Large intestine (tissue), 3 donors: ENCODE data around the gene CAP2. TPM values are rescaled to one million over a fixed set of nuclear protein-coding genes. Genes with fewer than 3 reads are reported as not detected.

Experiments used
- DNase-seq, 2 donors: peaks; one replicate each; pipeline versions ENCODE4 v3.0.0 to v3.0.0-alpha.2; 2013
- H3K27ac ChIP-seq: one replicate; pipeline ENCODE4 v1.5.1; 2013; ENCODE audit warnings: low read length
- H3K27me3 ChIP-seq: 2 replicates; pipeline ENCODE4 v1.6.1; 2013; ENCODE audit warnings: low read length; ENCODE audit not compliant: control insufficient read depth, insufficient read depth
- H3K36me3 ChIP-seq: 2 replicates; pipeline ENCODE4 v1.6.1; 2013; ENCODE audit warnings: low read length; ENCODE audit not compliant: control insufficient read depth, insufficient read depth
- H3K4me1 ChIP-seq: one replicate; pipeline ENCODE4 v1.6.1; 2013; ENCODE audit warnings: low read length; ENCODE audit not compliant: control insufficient read depth, insufficient read depth
- H3K4me3 ChIP-seq: one replicate; pipeline ENCODE4 v1.5.1; 2013; ENCODE audit warnings: low read length
- H3K9me3 ChIP-seq: one replicate; pipeline ENCODE4 v1.6.1; 2013; ENCODE audit warnings: mild to moderate bottlenecking, low read depth, low read length, moderate library complexity; ENCODE audit not compliant: control insufficient read depth
- WGBS: methylation state at CpG from one replicate; pipeline ENCODE4 v1.1.5; 2013; ENCODE audit warnings: low lambda C conversion rate; ENCODE audit not compliant: insufficient coverage; 5-methylcytosine and 5-hydroxymethylcytosine counted together
- polyA plus RNA-seq: library from polyadenylated mRNA; unstranded; fragments of 120-200 nt; gene quantifications from one replicate; pipeline ENCODE4 v1.2.1, GENCODE V29; 2013

The CAP2 gene
- polyA plus RNA-seq, 1 donor = 11.2 TPM

DNA sequence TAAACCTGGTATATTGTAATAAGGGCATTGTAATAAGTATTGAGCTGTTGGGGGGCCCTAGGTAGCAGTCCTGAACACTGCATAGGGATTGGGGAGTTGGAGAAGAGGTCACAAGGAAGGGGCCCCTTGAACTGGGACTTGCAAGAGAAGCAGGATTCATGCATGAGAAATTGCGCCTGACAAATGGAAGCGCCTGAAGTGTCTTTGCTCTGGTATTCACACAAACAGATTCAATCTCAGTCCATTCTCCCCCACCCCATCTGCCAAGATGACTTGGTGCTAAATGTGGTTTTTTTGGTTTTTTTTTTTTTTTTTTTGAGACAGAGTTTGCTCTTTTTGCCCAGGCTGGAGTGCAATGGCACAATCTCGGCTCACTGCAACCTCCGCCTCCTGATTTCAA, 87.1 kb downstream of the CAP2 start:
- Histone ChIP-seq H3K27ac (no peak overlapping the region), H3K27me3 (no peaks in the 10 kb centered on the region), H3K4me1 (no peaks in the 10 kb centered on the region), H3K36me3 (no peaks in the 10 kb centered on the region), H3K4me3 (no peak overlapping the region), H3K9me3 (no peaks in the 10 kb centered on the region)
- no CpG with 5 or more reads among the region's 4 CpGs for WGBS
- DNase-seq = no peak

DNA sequence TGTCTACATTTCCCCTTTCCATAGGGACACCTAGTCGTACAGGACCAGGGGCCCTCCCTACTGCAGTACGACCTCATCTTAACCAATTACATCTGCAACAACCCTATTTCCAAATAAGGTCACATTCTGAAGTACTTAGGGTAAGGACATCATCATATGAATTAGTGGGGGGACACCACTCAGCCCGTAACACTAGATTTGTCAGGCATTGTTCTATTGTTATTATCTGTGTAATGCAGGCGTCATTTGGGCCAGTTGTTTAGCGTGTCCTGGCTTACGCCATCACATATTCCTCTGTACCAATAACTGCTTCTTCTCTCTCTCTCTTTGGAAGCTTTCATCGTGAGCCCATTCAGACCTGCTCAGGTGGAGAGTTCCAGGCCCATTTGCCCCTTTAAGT, 89.3 kb downstream of the CAP2 start:
- Histone ChIP-seq H3K36me3 (no peaks in the 10 kb centered on the region), H3K4me1 (no peaks in the 10 kb centered on the region), H3K9me3 (no peaks in the 10 kb centered on the region), H3K27me3 (no peaks in the 10 kb centered on the region), H3K27ac (no peak overlapping the region), H3K4me3 (no peak overlapping the region)
- DNase-seq = no peak
- WGBS = no CpG with 5 or more reads among the region's 7 CpGs

DNA sequence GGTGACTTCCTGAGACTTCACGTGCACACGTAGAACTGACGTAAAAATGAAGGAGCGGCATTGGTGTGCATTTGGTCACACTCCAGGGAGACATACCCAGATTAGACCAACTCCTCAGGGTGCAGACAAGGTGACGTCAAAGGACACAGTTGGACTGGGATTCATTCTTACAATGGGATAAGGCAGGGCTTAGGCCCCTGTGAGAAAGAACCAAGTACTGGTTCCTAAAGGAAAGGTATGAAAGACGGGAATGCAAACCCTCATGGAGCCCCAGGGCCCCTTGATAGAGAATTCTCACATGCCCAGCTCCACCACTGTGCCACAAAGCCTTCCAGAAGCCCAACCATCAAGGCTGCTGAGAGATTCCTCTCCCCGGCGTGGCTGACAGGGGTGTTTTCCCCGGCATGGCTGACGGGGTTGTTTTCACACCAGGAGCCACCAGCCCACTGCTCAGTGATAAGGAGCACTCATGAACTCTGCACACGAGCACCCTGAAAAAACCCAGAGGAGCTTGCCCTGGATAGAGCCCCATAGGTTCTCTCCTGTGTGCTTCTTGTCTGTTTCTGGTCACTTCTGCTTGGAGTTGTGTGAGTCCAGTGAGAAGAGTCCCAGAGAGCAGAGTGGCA, 90.1 kb downstream of the CAP2 start:
- H3K9me3 ChIP-seq = no peaks in the 10 kb centered on the region
- no peak overlapping the region for H3K27ac ChIP-seq
- no CpG with 5 or more reads among the region's 11 CpGs for WGBS

DNA sequence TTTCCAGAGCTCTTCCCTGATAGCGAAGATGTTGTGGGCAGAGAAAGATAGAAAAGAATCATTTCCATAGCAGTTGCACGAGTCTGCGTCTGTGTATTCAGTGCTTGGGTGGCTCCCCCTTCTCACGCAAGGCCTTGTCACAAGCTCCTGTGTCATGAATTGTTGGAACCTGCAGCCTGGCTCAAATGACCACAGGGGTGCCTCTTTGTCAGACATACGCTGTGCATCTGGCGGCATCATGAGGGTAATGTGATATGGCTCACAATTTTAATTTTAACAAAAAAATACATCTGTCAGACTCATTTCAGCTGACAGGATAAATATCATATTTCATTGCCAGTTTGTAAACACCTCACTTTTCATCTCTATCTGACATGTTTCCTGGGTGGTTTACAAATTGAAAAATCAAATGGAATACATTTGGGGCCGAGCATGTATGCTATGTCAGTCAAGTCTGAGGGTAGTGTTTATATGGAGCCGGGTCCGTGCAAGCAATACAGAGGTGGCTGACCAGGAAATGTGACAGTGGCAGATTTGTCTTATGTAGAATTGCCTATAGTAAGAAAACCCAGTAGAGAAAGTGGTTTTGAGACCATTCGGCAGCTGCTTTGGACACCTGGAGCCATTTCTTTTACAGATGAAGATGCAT, 90.9 kb downstream of the CAP2 start:
- Histone ChIP-seq H3K27ac (no peak overlapping the region), H3K4me3 (no peak overlapping the region)
- 88% methylated on average over 3 of the region's 10 CpGs for WGBS

More for the DNA sequence above, 90.1 kb downstream of the CAP2 start:
- Histone ChIP-seq H3K36me3 (no peaks in the 10 kb centered on the region), H3K27me3 (no peaks in the 10 kb centered on the region), H3K4me1 (no peaks in the 10 kb centered on the region), H3K4me3 (no peak overlapping the region)
- DNase-seq = no peak

DNA sequence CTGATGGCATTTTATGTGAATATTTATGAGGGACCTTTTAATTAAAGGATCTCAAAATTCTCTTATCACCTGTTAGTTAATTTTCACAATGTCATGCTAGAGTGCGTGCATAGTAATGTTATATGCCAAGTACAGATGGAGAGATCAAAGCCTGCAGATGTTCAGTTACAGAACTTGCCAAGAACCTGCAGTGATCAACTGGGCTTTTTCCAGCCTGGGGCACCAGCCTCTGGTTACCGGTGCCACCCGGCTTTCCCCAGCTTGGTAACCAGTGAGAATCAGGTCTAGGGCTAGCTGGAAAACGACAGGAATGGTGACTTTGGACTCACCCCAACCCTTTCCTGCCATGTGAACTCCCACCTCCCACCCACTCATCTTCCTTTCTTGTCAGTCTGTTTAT, 91.8 kb downstream of the CAP2 start:
- H3K27ac ChIP-seq = no peak overlapping the region
- H3K9me3 ChIP-seq = no peaks in the 10 kb centered on the region
- no peak overlapping the region for H3K4me3 ChIP-seq
- no peaks in the 10 kb centered on the region for H3K36me3 ChIP-seq
- no peak for DNase-seq
- H3K4me1 ChIP-seq = no peaks in the 10 kb centered on the region
- H3K27me3 ChIP-seq = no peaks in the 10 kb centered on the region
- no CpG with 5 or more reads among the region's 4 CpGs for WGBS

More for the DNA sequence above, 90.9 kb downstream of the CAP2 start:
- Histone ChIP-seq H3K27me3 (no peaks in the 10 kb centered on the region), H3K36me3 (no peaks in the 10 kb centered on the region), H3K9me3 (no peaks in the 10 kb centered on the region), H3K4me1 (no peaks in the 10 kb centered on the region)
- DNase-seq = no peak

DNA sequence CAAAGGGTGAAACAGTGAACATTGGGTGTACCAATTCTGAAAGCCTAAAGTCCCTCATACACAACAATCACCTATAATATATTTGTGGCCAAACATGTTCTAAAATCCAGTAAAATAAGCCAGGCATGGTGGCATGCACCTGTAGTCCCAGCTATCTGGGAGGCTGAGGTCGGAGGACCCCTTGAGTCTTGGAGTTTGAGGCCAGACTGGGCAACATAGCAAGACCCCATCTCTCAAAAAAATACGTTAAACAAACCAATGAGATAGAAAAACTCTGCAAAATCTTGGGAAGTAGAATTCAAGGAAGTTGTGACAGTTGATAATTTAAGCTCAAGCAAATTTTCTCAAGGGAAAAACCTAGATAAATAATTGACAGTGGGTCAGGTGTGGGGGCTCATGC, 92.6 kb downstream of the CAP2 start:
- no peak for DNase-seq
- 100% methylated on average over 2 of the region's 2 CpGs for WGBS
- no peak overlapping the region for H3K27ac ChIP-seq

DNA sequence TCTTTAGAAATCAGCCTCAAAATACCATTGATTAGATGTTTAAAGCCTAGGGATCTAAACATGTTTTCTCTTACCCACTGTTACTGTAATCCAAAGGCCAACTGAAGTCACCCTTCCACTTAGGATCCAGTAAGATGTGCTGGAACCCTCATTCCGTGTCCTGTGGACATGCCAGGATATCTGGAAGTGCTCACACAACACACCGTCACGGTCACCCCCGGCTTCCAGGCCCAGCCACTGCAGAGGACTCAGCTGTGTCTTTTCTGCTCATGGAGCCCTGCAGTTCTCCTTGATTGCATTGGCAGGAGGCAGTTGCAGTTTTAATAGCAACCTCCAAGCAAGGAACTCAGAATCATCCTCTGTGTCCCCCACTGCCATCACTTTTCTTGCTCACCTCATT, 93.3 kb downstream of the CAP2 start:
- WGBS = no CpG with 5 or more reads among the region's 4 CpGs

More for the DNA sequence above, 92.6 kb downstream of the CAP2 start:
- no peaks in the 10 kb centered on the region for H3K4me1 ChIP-seq
- H3K4me3 ChIP-seq = no peak overlapping the region
- no peaks in the 10 kb centered on the region for H3K36me3 ChIP-seq
- no peaks in the 10 kb centered on the region for H3K27me3 ChIP-seq
- no peaks in the 10 kb centered on the region for H3K9me3 ChIP-seq

DNA sequence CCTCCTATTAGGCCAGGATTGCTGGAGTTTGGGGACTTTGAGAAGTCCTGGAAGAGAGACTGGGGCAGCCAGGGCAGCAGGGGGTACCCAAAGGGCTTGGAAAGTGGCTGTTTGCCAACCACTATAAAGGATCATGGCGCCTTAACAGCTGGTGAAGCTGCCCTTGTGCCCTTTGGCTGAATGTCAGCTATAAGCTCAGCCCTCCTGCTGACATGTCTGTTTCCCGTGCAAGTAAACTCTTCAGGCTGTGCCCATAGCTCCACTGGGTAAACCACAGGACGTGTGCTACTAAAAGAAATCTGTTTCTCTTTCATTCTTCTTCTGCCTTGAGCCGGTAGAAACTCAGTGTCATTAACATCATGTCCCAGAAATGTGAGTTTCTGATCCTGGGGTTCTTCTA, 97.3 kb downstream of the CAP2 start:
- Histone ChIP-seq H3K27me3 (no peaks in the 10 kb centered on the region), H3K4me3 (no peak overlapping the region), H3K36me3 (no peaks in the 10 kb centered on the region), H3K9me3 (no peaks in the 10 kb centered on the region), H3K4me1 (no peaks in the 10 kb centered on the region), H3K27ac (no peak overlapping the region)
- DNase-seq = no peak
- no CpG with 5 or more reads among the region's 4 CpGs for WGBS

More for the DNA sequence above, 93.3 kb downstream of the CAP2 start:
- H3K36me3 ChIP-seq = no peaks in the 10 kb centered on the region
- no peak overlapping the region for H3K4me3 ChIP-seq
- DNase-seq = no peak
- H3K4me1 ChIP-seq = no peaks in the 10 kb centered on the region
- H3K27ac ChIP-seq = no peak overlapping the region
- no peaks in the 10 kb centered on the region for H3K9me3 ChIP-seq
- H3K27me3 ChIP-seq = no peaks in the 10 kb centered on the region

DNA sequence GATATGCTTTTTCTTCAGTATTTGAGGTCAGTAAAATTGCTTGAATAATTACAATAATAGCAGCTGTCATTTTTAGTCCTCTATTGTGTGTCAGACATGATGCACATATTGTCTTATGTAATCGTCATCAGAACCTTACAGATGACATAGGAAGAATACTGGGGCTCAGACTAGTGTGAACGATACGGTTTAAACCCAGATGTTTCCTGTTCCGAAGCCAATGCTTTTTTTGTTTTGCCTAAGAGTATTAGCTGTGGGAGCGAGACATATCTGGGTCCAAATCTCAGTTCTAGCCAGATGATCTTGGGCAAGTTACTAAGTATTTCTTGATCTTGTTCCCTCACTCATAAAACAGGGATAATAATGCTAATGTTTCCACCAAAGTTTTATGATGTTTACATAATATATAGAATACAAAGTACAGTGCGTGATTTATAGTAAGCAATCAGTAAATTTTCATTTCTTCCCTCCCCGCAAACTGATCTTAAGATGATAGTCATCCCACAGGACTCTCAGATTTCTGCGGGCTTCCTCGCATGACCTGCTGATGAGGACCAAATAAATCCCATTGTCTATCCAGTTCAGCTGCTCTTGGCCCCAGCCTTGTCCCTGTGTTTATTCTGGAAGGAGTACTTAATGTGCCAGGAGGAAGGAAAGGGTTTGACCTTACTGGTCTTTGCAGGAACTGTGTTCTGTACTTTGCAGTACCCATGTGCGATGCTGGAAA, 98.2 kb downstream of the CAP2 start:
- H3K4me1 ChIP-seq = no peaks in the 10 kb centered on the region
- H3K27me3 ChIP-seq = no peaks in the 10 kb centered on the region
- H3K9me3 ChIP-seq = no peaks in the 10 kb centered on the region
- WGBS = 22% methylated on average over 3 of the region's 10 CpGs
- DNase-seq = no peak
- H3K27ac ChIP-seq = no peak overlapping the region
- H3K4me3 ChIP-seq = no peak overlapping the region
- no peaks in the 10 kb centered on the region for H3K36me3 ChIP-seq

DNA sequence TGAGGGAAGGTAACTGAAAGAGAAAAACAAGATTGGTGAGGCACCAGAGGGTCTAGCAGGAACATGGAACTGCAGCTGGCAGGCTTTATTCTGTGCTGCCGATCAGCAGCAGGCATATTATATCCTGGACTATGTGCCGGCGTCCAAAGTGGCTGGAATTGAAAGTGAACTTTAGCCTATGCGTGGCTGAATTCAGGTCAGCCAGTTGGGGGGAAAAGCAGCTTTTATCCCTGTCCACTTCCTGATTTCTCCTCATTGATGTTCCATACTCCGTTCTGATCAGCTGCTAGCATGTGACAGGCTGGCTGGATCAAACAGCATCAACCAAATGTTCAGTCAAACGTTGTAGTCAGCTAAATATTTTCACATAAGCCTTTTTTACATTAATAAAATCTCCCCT, 99.0 kb downstream of the CAP2 start:
- WGBS = 67% methylated on average over 2 of the region's 6 CpGs
- no peaks in the 10 kb centered on the region for H3K4me1 ChIP-seq
- H3K27ac ChIP-seq = no peak overlapping the region
- no peak for DNase-seq
- no peaks in the 10 kb centered on the region for H3K36me3 ChIP-seq
- H3K9me3 ChIP-seq = no peaks in the 10 kb centered on the region
- no peaks in the 10 kb centered on the region for H3K27me3 ChIP-seq
- H3K4me3 ChIP-seq = no peak overlapping the region
